Measurements from ENCODE around the gene NUDT8.

GRCh38 chr11:67673358-67673757 is 43.6 kb upstream of the NUDT8 start:
- TF ChIP-seq ZNF274 (IDR thresholded peaks at IDR 0.05; ENCODE audit: low read depth, low read length) (no peak), YY1 (IDR thresholded peaks at IDR 0.05; ENCODE audit: insufficient read depth, insufficient read length) (no peak), SUZ12 (IDR thresholded peaks at IDR 0.05; ENCODE audit: extremely low read depth, insufficient read depth, insufficient read length) (no peak)

Data from NT2/D1 (cell line).